H9 (cell line): ENCODE results near the gene SFMBT2. TPM values are rescaled to one million over a fixed set of nuclear protein-coding genes. Genes with fewer than 3 reads are reported as not detected.

ENCODE experiments used
- DNase-seq: peaks from one replicate; pipeline ENCODE4 v3.0.0-alpha.2; 2017
- H2AFZ ChIP-seq: one replicate; pipeline ENCODE4 v1.6.1; 2013; ENCODE audit warnings: mild to moderate bottlenecking, low read length, control low read depth, moderate library complexity
- H2AK5ac ChIP-seq: 2 replicates; pipeline ENCODE4 v1.6.1; 2013; ENCODE audit warnings: low read length, control low read depth, mixed read lengths; ENCODE audit not compliant: insufficient read length
- H2BK120ac ChIP-seq: one replicate; pipeline ENCODE4 v1.6.1; 2013; ENCODE audit warnings: low read depth, mild to moderate bottlenecking, low read length, control low read depth, inconsistent platforms; ENCODE audit not compliant: poor library complexity, severe bottlenecking
- H2BK12ac ChIP-seq: 2 replicates; pipeline ENCODE4 v1.6.1; 2013; ENCODE audit warnings: low read length, control low read depth, mixed read lengths, low read depth; ENCODE audit not compliant: insufficient read length
- H2BK15ac ChIP-seq: 2 replicates; pipeline ENCODE4 v1.6.1; 2013; ENCODE audit warnings: low read depth, low read length, control low read depth
- H2BK20ac ChIP-seq: one replicate; pipeline ENCODE4 v1.6.1; 2013; ENCODE audit warnings: low read depth, mild to moderate bottlenecking, low read length, control low read depth, inconsistent platforms; ENCODE audit not compliant: poor library complexity, severe bottlenecking
- H2BK5ac ChIP-seq: 2 replicates; pipeline ENCODE4 v1.6.1; 2013; ENCODE audit warnings: low read length, control low read depth, mixed read lengths; ENCODE audit not compliant: insufficient read length
- H3K14ac ChIP-seq: 2 replicates; pipeline ENCODE4 v1.6.1; 2013; ENCODE audit warnings: low read length, control low read depth; ENCODE audit not compliant: insufficient read depth
- H3K18ac ChIP-seq: 2 replicates; pipeline ENCODE4 v1.6.1; 2013; ENCODE audit warnings: low read depth, mild to moderate bottlenecking, mixed read lengths, low read length, control low read depth; ENCODE audit not compliant: insufficient read length
- H3K23ac ChIP-seq: 2 replicates; pipeline ENCODE4 v1.6.1; 2013; ENCODE audit warnings: low read length, control low read depth, mixed read lengths, low read depth; ENCODE audit not compliant: insufficient read length
- H3K23me2 ChIP-seq: 2 replicates; pipeline ENCODE4 v1.6.1; 2013; ENCODE audit warnings: low read depth, mild to moderate bottlenecking, mixed read lengths, low read length, control low read depth; ENCODE audit not compliant: insufficient read length, poor library complexity, severe bottlenecking
- H3K27ac ChIP-seq: 2 replicates; pipeline ENCODE4 v1.5.1; 2013; ENCODE audit warnings: low read length, control low read depth, mixed read lengths, low read depth; ENCODE audit not compliant: insufficient read length
- H3K27me3 ChIP-seq: 2 replicates; pipeline ENCODE4 v1.6.1; 2013; ENCODE audit warnings: low read length, control low read depth, inconsistent platforms; ENCODE audit not compliant: insufficient read depth
- H3K4ac ChIP-seq: 2 replicates; pipeline ENCODE4 v1.6.1; 2013; ENCODE audit warnings: low read depth, mild to moderate bottlenecking, control low read depth, inconsistent platforms, low read length, moderate library complexity
- H3K4me1 ChIP-seq: 2 replicates; pipeline ENCODE4 v1.6.1; 2013; ENCODE audit warnings: low read length, control low read depth, inconsistent platforms; ENCODE audit not compliant: insufficient read depth
- H3K4me2 ChIP-seq: 2 replicates; pipeline ENCODE4 v1.6.1; 2013; ENCODE audit warnings: low read length, control low read depth, mixed read lengths; ENCODE audit not compliant: insufficient read length, insufficient read depth
- H3K56ac ChIP-seq: 2 replicates; pipeline ENCODE4 v1.6.1; 2013; ENCODE audit warnings: low read depth, mild to moderate bottlenecking, mixed read lengths, low read length, control low read depth; ENCODE audit not compliant: insufficient read length
- H3K79me1 ChIP-seq: 2 replicates; pipeline ENCODE4 v1.6.1; 2013; ENCODE audit warnings: low read depth, mild to moderate bottlenecking, moderate library complexity, low read length, control low read depth, inconsistent platforms; ENCODE audit not compliant: insufficient read depth, poor library complexity, severe bottlenecking
- H3K79me2 ChIP-seq: 2 replicates; pipeline ENCODE4 v1.6.1; 2013; ENCODE audit warnings: low read length, control low read depth, inconsistent platforms; ENCODE audit not compliant: insufficient read depth
- H3K9ac ChIP-seq: 2 replicates; pipeline ENCODE4 v1.6.1; 2013; ENCODE audit warnings: low read length, control low read depth, mixed read lengths; ENCODE audit not compliant: insufficient read length; ENCODE audit errors: extremely low read depth
- H3K9me3 ChIP-seq: one replicate; pipeline ENCODE4 v1.6.1; 2013; ENCODE audit warnings: low read depth, low read length, inconsistent platforms; ENCODE audit not compliant: control insufficient read depth
- H3T11ph ChIP-seq: one replicate; pipeline ENCODE4 v1.6.1; 2013; ENCODE audit warnings: mild to moderate bottlenecking, low read length, control low read depth, inconsistent platforms
- H4K20me1 ChIP-seq: one replicate; pipeline ENCODE4 v1.6.1; 2013; ENCODE audit not compliant: control insufficient read depth, insufficient read length, insufficient read depth
- H4K5ac ChIP-seq: 2 replicates; pipeline ENCODE4 v1.6.1; 2013; ENCODE audit warnings: low read depth, mild to moderate bottlenecking, mixed read lengths, low read length, control low read depth; ENCODE audit not compliant: insufficient read length
- H4K8ac ChIP-seq: replicated peaks from 2 replicates; pipeline ENCODE4 v1.6.1; 2013; ENCODE audit warnings: low read length, control low read depth, mixed read lengths, low read depth; ENCODE audit not compliant: insufficient read length
- H4K91ac ChIP-seq: 2 replicates; pipeline ENCODE4 v1.6.1; 2013; ENCODE audit warnings: low read depth, mild to moderate bottlenecking, moderate library complexity, mixed read lengths, low read length, control low read depth; ENCODE audit not compliant: insufficient read length
- H3K27ac Mint-ChIP-seq, 3 experiments: 2 replicates in 2 of 3; 3 replicates in 1 of 3; pipeline ENCODE4 v1.8.0; 2020 to 2021; ENCODE audit warnings: mixed read lengths in 3 of 3, mild to moderate bottlenecking in 1 of 3, moderate library complexity in 1 of 3
- H3K27me3 Mint-ChIP-seq: 2 replicates; pipeline ENCODE4 v1.8.0; 2021; ENCODE audit warnings: low read depth, mild to moderate bottlenecking, moderate library complexity, mixed read lengths
- H3K36me3 Mint-ChIP-seq, 3 experiments: 2 replicates in 2 of 3; 3 replicates in 1 of 3; pipeline ENCODE4 v1.8.0; 2020 to 2021; ENCODE audit warnings: low read depth in 3 of 3, mixed read lengths in 3 of 3; ENCODE audit not compliant: insufficient read depth in 1 of 3
- H3K4me1 Mint-ChIP-seq, 2 experiments: 2 replicates each; pipeline ENCODE4 v1.8.0; 2020; ENCODE audit warnings: mixed read lengths in 2 of 2
- H3K4me3 Mint-ChIP-seq, 2 experiments: 2 replicates in 1 of 2; 3 replicates in 1 of 2; pipeline ENCODE4 v1.8.0; 2020 to 2021; ENCODE audit warnings: mild to moderate bottlenecking in 2 of 2, mixed read lengths in 2 of 2, moderate library complexity in 1 of 2
- H3K9me3 Mint-ChIP-seq, 2 experiments: 2 replicates in 1 of 2; 3 replicates in 1 of 2; pipeline ENCODE4 v1.8.0; 2020; ENCODE audit warnings: mild to moderate bottlenecking in 2 of 2, mixed read lengths in 2 of 2, moderate library complexity in 1 of 2
- CTCF ChIP-seq: fragments of 200-600 bp; sonication (generic); conservative IDR thresholded peaks from 3 replicates; pipeline ENCODE4 v1.8.0; 2021; ENCODE audit warnings: antibody characterized with exemption, mild to moderate bottlenecking
- WGBS: extraction: QIAGEN DNeasy Blood & Tissue Kit; methylation state at CpG from one replicate; pipeline ENCODE4 v1.1.7; 2013; ENCODE audit warnings: missing lambda C conversion rate, low lambda C conversion rate, mixed read lengths; ENCODE audit not compliant: insufficient read length; ENCODE audit errors: extremely low coverage; 5-methylcytosine and 5-hydroxymethylcytosine counted together
- total RNA-seq: library from RNA; stranded (reverse); gene quantifications from 2 replicates; pipeline ENCODE4 v1.2.1, GENCODE V29; 2021

Gene SFMBT2
- total RNA-seq, 1 experiment from 2014 or later = 5.3 TPM

- no peak overlapping the region for H3K9ac ChIP-seq
- Mint-ChIP-seq H3K36me3 (no peaks in the 10 kb centered on the region), H3K27me3 (no peaks in the 10 kb centered on the region), H3K4me1 (peaks cover 4 to 5% of the 10 kb centered on the region in 2 experiments), H3K27ac (no peak overlapping the region), H3K4me3 (no peak overlapping the region), H3K9me3 (no peaks in the 10 kb centered on the region)
- H2AK5ac ChIP-seq = no peak overlapping the region
- H2BK15ac ChIP-seq = no peak overlapping the region
- H3K23ac ChIP-seq = no peak overlapping the region
- H3K18ac ChIP-seq = no peak overlapping the region
- TF ChIP-seq CTCF = no peak
- no peak overlapping the region for H4K8ac ChIP-seq
- no peak overlapping the region for H2BK120ac ChIP-seq
- no peak for DNase-seq
- H3K79me2 ChIP-seq = 0 out of 2 replicates have a peak, but pooled peaks cover 2% of the 10 kb centered on the region
- no peak overlapping the region for H2BK12ac ChIP-seq
- no peak overlapping the region for H3K56ac ChIP-seq
- no peaks in the 10 kb centered on the region for H4K20me1 ChIP-seq
- H2BK20ac ChIP-seq = no peak overlapping the region
- no peak overlapping the region for H3K27ac ChIP-seq
- no CpG with 5 or more reads among the region's 2 CpGs for WGBS
- no peaks in the 10 kb centered on the region for H3K9me3 ChIP-seq
- H3K14ac ChIP-seq = no peak overlapping the region
- no peak overlapping the region for H4K5ac ChIP-seq
- H3T11ph ChIP-seq = no peak overlapping the region
- no peaks in the 10 kb centered on the region for H3K23me2 ChIP-seq
- H2BK5ac ChIP-seq = no peak overlapping the region
- no peaks in the 10 kb centered on the region for H3K27me3 ChIP-seq
- no peak overlapping the region for H2AFZ ChIP-seq
- no peak overlapping the region for H3K4me2 ChIP-seq
- H3K4me1 ChIP-seq = no peaks in the 10 kb centered on the region
- H3K79me1 ChIP-seq = no peaks in the 10 kb centered on the region
- H4K91ac ChIP-seq = no peak overlapping the region
- H3K4ac ChIP-seq = no peak overlapping the region
Observed at GRCh38 chr10:7389346-7389745, 21.5 kb downstream of the SFMBT2 start.
